NCI-H187 (cell line): ENCODE results near the gene CLDN5.
"Not testable (repeated sequence)": the region's sequence is repeated elsewhere in the genome, so short reads cannot be mapped to it uniquely, and the experiment has no call there.

Experiments used
- DNase-seq, 2 experiments: peaks; one replicate each; lab custom pipeline; 2025; lab: John Stamatoyannopoulos, UW

The CLDN5 gene

DNA sequence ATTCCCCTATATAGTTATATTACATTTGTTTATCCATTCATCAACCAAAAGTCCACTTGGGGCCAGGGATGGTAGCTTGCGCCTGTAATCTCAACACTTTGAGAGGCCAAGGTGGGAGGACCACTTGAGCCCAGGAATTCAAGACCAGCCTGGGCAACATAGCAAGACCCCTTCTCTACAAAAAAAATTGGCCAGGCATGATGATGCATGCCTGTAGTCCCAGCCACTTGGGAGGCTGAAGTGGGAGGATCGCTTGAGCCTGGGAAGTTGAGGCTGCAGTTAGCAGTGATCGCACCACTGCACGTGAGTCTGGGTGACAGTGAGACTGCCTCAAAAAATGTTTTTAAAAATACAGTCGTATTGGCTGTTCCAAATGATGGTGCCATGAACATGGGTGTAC, 24.2 kb upstream of the CLDN5 start:
- not testable (repeated sequence) for DNase-seq

DNA sequence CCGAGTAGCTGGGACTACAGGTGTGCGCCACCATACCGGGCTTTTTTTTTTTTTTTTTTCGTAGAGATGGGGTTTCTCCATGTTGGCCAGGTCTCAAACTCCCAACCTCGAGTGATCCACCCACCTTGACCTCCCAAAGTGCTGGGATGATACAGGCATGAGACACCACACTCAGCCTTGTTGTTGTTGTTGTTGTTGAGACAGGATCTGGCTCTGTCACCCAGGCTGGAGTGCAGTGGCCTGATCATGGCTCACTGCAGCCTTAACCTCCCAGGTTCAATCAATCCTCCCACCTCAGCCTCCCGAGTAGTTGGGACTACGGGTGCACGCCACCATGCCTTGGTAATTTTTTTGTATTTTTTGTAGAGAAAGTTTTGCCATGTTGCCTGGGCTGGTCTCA, 23.4 kb upstream of the CLDN5 start:
- DNase-seq: no peak

DNA sequence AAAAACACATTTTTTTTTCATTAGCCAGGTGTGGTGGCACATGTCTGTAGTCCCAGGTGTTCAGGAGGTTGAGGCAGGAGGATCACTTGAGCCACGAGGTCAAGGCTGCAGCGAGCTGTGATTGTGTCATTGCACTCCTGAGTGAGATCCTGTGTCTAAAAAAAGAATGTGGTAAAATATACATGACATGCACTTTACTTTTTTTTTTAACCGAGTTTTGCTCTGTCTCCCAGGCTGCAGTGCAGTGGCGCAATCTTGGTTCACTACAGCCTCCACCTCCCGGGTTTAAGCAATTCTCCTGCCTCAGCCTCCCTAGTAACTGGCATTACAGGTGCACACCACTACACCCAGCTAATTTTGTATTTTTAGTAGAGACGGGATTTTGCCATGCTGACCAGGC, 22.5 kb upstream of the CLDN5 start:
- DNase-seq: no peak

DNA sequence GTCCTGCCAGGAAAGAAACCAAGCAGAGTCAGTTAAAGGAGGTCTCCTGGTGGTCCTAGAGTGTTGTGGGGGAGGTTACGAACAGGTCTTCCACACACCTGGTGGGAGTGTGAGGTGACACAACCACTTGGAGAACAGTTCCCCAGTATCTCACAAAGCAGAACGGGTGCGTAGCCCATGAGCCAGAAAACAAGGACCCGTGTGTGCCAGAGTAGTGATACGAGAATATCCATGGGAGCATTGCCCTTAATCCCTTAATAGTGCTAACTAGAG, 21.7 kb upstream of the CLDN5 start:
- no peak for DNase-seq

DNA sequence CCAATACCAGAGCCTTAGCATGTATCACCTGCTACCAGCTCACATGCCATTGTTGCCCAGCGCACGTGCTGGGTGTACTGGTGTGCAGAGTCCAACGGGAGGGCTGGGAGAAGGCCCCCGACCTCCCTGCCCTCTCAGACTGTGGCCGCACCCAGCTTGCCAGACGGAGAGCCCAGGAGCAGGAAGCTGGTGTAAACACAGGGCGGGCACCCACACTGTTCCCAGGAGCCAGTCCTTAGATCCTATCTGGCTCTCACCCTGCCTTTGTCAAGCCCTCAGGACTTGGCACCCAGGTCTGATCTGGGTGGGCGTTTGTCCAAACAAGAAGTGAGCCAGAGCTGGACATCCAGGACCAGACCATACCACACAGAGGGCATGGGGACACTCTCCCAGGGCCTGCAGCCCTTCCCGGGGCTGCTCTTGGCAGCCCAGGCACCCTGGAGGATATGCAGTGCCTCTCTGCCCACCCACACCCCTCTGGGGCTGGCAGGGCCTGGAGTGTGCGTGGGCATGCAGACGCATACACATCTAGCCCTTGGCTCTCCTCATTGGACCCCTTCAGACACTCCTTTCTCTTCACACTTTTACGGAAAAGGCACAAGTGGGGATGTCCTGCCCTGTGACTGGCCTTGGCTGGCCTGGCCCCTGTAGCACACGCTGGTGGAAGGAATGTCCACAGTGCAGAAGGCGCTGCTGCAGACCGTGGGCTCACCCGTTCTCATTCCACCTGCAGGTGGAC, 19.9 kb upstream of the CLDN5 start:
- no peak for DNase-seq

DNA sequence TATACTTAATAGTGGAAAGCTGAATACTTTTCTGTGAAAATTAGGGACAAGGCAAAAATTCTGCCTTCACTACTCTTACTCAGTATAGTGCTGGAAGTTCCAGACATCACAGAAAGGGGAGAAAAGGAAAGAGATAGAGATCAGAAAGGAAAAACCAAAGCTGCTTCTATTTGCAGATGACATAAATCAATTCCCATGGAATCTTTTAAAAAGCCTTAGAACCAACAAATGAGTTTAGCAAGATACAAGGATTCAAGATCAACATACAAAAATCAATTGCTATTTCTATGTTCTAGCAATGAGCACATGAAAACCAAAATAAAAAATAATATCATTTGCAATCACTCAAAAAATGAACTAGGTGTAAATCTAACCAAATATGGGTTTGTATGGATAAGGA, 16.2 kb upstream of the CLDN5 start:
- no peak for DNase-seq

DNA sequence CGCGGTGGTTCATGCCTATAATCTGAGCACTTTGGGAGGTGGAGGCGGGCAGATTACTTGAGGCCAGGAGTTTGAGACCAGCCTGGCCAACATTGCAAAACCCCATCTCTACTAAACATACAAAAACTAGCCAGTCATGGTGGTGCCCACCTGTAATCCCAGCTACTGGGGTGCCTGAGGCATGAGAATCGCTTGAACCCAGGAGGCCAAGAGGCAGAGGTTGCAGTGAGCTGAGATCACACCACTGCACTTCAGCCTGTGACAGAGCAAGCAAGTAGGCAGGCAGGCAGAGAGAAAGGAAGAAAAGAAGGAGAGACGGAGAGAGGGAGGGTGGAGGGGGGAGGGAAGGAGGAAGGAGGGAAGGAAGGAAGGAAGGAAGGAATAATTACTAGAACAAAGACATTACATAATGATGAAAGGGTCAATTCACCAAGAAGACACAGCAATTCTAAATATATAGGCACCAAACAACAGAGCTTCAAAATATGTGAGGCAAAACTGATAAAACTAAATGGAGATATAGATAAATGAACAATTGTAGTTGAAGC, 13.8 kb upstream of the CLDN5 start:
- DNase-seq: no peak

DNA sequence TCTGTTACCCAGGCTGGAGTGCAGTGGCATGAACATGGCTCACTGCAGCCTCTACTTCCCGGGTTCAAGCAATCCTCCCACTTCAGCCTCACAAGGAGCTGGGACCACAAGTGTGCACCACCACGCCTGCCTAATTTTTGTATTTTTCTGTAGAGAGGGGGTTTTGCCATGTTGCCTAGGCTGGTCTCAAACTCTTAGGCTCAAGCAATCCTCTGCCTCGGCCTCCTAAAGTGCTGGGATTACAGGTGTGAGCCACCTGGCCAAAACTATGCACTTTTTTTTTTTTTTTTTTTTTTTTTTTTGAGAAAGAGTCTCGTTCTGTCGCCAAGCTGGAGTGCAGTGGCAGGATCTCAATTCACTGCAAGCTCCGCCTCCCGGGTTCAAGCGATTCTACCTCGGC, 12.4 kb upstream of the CLDN5 start:
- DNase-seq: no peak

DNA sequence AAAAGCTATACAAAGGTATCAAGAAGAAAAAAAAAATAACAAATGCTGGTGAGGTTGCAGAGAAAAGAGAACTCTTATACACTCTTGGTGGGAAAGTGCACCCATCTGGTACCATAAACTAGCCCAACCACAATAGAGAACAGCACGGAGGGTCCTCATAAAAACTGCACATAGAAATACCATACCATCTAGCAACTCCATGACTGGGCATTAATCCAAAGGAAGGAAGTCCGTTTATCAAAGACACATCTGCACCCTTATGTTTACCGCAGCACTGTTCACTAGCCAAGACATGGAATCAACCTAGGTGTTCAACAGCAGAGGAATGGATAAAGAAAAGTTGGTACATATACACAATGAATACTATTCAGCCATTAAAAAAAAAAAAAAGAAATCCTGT, 10.8 kb upstream of the CLDN5 start:
- no peak for DNase-seq

DNA sequence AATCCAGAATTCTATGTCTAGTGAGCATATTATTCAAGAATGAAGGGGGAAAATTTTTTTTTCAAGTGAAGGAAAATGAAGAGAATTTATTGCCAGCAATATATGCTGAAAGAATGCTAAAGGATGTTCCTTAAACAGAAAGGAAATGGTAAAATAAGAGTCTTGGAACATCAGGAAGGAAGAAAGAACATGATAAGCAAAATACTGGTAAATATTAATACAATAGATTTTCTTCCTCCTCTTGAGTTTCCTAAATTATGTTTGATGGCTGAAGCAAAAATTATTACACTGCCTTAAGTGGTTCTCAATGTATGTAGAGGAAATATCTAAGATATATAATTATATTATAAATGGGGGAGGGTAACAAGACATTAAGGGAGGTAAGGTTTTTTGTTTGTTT, 9.6 kb upstream of the CLDN5 start:
- no peak for DNase-seq

DNA sequence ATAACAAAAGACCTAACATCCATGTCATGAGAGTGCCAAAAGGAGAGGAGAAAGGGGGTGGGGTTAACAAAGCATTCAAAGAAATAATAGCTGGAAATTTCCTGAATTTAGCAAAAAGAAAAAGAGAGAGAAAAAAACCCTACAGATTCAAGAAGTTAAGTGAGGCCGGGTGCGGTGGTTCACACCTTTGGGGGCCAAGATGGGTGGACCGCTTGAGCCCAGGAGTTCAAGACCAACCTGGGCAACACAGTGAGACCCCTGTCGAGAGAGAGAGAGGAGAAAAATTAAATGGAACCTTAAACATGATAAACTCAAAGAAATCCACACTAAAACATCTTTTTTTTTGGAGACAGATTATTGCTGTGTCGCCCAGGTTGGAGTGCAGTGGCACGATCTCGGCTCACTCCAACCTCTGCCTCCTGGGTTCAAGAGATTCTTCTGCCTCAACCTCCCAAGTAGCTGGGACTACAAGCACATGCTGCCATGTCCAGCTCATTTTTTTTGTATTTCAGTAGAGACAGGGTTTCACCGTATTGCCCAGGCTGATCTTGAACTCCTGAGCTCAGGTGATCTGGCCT, 8.9 kb upstream of the CLDN5 start:
- no peak for DNase-seq

DNA sequence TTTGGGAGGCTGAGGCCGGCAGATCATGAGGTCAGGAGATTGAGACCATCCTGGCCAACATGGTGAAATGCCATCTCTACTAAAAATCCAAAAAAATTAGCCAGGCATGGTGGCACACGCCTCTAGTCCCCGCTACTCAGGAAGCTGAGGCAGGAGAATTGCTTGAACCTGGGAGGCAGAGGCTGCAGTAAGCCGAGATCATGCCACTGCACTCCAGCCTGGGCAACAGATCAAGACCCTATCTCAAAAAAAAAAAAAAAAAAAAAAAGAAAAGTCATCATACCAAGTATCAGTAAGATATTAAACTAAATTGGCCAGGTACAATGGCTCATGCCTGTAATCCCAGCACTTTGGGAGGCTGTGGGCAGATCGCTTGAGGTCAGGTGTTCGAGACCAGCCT, 7.1 kb upstream of the CLDN5 start:
- DNase-seq: not testable (repeated sequence)

DNA sequence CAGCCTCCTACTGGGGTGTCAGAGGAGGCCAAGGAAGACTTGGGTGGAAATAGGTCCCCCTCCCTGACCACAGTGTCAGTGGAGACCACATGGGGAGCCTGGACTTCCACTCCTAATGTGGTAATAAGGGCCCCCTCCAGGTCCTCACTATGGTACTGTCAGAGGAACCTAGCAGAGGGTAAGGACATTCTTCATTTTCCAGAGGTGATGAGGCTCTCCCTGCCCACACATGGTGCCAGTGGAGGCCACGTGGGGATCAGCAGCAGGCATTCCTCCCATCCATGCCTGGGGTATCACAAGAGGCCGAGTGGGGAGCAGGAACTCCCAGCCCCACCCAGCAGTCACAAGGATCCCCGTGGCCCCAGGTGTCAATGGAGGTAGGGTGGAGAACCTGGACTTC, 6.5 kb upstream of the CLDN5 start:
- no peak for DNase-seq

DNA sequence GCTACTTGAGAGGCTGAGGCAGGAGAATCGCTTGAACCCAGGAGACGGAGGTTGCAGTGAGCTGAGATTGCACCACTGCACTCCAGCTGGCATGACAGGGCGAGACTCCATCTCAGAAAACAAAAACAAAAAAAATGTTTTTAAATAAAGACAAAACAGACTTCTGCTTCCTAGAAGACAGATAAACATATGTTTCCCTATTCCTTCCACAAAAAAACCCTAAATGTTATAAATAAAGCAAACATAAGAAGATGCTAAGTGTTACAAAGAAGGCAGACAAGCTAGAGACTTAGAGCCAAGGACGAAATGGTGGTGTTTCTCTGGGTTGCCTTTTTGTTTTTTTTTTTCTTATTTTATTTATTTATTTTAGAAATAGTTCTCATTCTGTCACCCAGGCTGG, 5.6 kb upstream of the CLDN5 start:
- no peak for DNase-seq

DNA sequence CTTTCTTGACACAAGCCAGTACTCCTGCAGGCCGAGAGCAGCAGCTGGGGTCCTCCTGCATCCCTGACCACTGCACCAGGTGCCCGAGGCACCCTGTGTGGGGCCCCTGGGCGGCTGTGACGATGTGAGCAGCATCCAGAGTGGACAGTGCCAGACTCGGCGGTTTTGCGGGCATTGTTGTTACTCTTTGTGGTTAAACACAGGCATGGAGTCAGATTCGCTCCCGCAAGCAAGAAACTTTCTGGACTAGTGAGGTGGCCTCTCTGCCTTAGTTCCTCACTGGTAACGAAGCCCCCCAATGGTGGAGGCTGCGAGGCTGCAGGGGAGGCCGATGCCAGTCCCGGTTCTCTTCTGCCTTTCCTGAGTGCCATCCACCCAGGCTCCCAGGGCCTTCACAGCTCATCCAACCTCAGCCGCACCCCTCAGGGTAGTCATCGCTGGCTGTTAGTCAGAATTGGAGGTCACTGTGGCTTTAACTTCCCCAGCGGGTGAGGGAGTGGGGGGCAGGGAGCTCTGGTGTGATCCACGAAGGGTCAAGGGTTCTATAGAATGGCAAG, 3.7 kb upstream of the CLDN5 start:
- no peak for DNase-seq

DNA sequence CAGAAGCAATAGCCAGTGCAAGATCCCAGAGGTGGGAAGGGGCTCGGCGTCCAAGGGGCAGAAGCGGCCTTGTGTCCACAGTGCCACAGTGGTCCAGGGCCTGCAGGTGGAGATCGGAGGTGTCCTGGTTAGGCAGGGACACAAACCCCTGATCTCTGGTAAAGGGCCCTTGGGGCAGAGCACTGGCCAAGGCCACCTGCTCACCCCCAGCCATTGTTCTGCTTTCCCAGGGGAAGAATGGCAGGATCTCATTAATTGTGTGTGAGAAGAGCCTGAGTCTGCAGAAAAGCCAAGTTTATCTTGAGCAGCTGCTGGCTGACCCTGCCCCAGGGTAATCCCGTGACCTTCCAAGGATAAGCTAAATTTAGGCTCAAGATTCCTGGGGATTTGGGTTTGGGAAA, 3.1 kb upstream of the CLDN5 start:
- DNase-seq: no peak

DNA sequence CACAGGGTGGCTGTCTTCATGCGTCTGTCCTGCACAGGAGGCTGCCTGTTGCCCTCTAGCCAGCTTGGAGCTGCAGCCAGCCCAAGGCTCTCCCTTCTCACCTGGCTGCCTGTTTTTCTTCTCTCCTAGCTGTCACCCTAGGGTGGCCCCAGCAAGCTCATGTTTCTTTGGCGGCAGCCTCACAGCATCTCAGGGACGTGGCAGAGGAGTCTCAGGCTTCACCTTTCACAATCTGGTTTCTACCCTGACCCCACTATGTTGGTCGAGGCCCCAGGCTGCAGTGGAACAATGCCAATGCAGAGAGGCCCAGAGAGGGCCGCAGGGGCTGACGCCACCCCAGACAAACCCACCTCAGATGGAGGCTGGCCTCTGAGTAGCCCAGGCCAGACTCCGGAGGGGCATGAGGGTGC, 2.5 kb upstream of the CLDN5 start:
- DNase-seq: no peak

DNA sequence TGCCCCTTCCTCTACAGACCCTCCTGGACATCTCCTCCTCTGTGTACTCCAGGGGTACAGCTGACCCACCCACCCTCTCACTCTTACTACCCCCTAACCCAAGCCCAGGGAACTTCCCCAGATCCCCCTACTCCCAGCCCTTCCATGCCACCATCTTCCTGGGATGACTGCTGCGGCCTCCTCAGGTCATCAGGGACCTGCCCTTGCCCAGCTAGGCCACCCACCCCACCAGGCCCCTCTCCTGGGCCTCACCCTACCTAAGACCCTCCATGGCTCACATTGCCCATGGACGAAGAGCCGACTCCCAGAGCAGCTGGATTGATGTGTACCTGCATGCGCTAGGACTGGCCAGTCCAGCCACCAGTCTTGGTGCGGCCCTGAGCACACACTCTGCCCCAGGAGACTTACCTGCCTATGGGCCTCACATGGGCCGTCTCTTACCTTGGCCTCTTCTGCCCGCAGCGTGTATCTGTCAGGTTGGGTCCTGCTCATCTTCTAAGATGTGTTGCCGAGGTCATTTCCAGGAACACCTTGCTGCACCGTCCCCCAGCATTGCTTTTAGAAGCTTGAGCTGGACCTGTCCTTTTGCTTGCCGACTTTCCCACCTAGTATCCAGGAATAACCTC, 2.0 kb upstream of the CLDN5 start:
- DNase-seq: no peak

DNA sequence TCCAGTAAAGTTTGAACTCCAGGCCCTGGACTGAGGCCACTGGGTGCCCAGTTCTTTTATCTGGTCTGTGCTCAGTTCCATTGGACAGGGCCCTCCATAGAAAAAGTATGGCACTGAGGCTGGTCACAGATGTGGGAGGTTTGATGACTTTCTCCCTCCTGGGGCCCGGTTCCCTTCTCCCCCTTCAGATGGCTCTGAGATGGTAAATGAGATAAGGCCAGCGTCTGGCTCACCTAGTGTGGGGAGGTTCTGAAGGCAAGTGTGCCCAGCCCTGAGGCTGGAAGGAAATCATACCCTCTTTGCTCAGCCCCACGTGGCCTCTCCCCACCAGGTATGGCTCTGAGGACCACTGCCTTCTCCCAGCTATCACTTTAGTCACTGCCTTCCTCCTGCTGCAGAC, 1.5 kb upstream of the CLDN5 start:
- no peak for DNase-seq

DNA sequence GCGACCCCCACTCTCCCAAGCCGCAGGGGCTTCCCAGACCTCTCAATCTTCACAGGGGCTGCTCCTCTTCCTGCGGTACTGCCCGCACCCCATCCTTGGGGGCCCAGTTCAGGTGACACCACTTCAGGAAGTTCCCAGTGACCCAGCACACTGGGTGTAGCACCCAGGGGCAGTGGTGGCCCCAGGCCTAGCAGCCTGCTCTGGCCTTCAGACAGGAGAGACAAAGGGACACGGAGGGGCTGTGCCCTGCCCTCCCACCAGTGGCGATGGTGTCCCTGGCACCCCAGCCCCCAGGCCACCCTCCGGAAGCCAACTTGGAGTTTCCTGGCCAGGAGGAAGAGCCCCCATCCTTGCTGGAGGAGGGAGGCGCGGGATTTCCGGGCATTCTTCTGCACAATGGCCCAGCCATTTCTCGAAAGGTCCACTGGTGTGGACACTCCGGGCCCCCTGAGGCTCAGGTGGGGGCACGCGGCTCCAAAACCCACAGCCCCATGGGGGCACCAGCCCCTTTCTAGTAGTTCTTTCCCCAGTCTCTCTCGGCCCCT, 978 bp upstream of the CLDN5 start:
- no peak for DNase-seq

DNA sequence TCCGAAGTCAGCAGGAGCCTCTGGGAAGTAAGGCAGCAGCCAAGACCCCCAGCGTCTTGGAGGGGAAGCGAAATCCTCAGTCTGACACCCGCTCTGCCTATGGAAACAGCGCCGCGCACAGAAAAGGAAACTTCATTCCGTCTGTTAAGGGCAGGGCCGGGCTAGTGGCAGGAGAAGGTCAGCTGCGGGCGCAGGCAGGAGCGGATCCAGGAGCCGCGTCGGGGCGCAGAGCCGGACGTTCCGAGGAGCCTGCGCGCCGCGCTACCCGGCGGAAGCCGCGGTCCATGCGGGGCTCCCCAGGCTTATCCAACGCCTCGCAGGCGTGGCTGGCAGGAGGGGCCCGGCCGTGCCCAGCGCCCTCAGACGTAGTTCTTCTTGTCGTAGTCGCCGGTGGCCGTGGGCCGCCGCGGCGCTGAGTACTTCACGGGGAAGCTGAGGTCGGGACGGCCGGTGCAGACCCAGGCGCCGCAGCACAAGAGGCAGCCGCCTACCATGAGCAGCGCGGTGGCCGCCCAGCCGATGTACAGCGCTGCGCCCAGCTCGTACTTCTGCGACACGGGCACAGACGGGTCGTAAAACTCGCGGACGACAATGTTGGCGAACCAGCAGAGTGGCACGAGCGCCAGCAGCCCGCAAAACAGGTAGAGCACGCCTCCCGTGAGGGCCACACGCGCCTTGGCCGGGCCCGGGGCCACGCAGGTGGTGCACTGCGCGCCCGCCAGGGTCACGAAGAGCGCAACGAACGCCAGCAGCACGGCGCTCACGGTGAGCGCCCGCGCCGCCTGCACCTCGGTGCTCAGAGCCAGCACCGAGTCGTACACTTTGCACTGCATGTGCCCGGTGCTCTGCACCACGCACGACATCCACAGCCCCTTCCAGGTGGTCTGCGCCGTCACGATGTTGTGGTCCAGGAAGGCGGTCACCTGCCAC, 705 bp downstream of the CLDN5 start:
- no peak for DNase-seq

DNA sequence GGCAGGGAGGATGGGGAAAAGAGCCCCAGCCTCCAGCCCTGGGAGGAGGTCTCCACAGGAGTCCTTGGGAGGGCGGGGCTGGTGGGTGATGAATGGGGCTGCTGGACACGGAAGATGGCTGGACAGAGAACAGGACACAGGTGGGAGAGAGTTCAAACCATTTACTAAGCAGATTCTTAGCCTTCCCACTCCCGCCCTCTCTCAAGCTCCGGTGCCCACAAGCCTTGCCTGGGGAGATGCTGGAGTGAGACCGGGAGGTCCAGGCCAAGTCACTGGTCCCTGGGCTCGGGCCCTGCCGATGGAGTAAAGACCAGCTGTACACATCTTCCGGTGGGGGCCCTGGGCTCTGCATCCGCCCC, 1.4 kb downstream of the CLDN5 start:
- no peak for DNase-seq
